Muscle layer of colon (tissue), 2 donors: ENCODE measurements around the gene TMBIM1.

ENCODE experiments used
- H3K27ac ChIP-seq: one replicate; pipeline ENCODE4 v1.7.0; 2013; ENCODE audit warnings: low read depth, mild to moderate bottlenecking, low read length, moderate library complexity
- H3K27me3 ChIP-seq, 2 donors: one replicate each; pipeline ENCODE4 v1.7.0; 2013; ENCODE audit warnings: low read length in 2 of 2, mild to moderate bottlenecking in 2 of 2; ENCODE audit not compliant: insufficient read depth in 2 of 2, control insufficient read depth in 1 of 2
- H3K36me3 ChIP-seq: one replicate; pipeline ENCODE4 v1.7.0; 2013; ENCODE audit warnings: mild to moderate bottlenecking, low read length; ENCODE audit not compliant: insufficient read depth
- H3K4me1 ChIP-seq: one replicate; pipeline ENCODE4 v1.7.0; 2013; ENCODE audit warnings: mild to moderate bottlenecking, low read length; ENCODE audit not compliant: insufficient read depth
- H3K4me3 ChIP-seq, 2 donors: one replicate each; pipeline ENCODE4 v1.7.0; 2013; ENCODE audit warnings: low read length in 2 of 2, low read depth in 1 of 2, mild to moderate bottlenecking in 1 of 2, moderate library complexity in 1 of 2
- H3K9ac ChIP-seq: one replicate; pipeline ENCODE4 v1.7.0; 2013; ENCODE audit warnings: low read length
- H3K9me3 ChIP-seq: one replicate; pipeline ENCODE4 v1.7.0; 2013; ENCODE audit warnings: mild to moderate bottlenecking, low read length
- donor health status: abdominal sarcoma.
- donor health status: Adenocarcinoma of cecum.

Gene TMBIM1

DNA sequence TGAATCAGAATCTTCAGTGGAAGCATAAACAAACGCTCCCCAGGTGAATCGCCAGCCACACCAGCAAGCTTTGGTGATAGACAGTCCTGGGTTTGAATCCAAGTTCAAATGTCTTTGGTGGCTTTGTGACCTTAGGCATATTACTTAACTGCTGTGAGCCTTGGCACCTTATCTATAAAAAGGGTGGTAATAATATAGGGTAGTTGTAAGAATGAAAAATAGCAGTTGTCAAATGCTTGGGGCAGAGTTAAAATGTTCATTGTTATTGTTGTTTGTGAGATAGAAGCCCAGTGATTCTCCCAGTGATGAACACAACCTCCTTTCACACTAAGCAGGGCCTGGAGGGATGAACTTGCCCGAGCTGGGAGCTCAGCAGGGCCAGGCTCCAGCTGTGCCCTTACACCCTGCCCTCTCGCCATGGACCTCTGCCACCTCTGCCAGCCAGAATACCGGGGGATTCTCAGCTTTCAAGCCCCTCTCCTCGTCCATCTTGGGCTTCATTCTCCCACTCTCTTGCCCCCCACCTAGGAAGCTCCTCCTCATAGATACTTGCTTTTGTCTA lies 6.1 kb upstream of the TMBIM1 start:
- no peaks in the 10 kb centered on the region for H3K36me3 ChIP-seq
- H3K9me3 ChIP-seq: no peaks in the 10 kb centered on the region
- no peaks in the 10 kb centered on the region for H3K4me1 ChIP-seq
- no peaks in the 10 kb centered on the region for H3K27me3 ChIP-seq
- no peak overlapping the region for H3K4me3 ChIP-seq
- H3K27ac ChIP-seq: no peak overlapping the region
- no peak overlapping the region for H3K9ac ChIP-seq

DNA sequence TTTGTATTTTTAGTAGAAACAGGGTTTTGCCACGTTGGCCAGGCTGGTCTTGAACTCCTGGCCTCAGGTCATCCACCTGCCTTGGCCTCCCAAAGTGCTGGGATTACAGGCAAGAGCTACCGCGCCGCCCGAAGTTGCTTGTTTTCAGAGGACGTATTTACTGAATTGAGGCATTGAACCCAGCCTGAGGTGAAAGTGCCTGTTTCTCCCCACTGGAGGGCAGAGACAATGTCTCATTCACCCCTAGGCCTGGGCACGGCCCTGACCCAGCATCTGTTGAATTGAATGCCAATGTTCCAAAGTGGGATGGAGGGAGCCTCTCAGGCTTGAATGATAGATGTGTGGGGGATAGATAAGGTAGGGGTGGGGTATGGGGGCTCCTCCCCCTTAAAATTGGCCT lies 4.5 kb upstream of the TMBIM1 start:
- Histone ChIP-seq H3K9me3 (no peaks in the 10 kb centered on the region), H3K27ac (no peak overlapping the region), H3K9ac (no peak overlapping the region), H3K4me1 (peaks cover 7% of the 10 kb centered on the region), H3K27me3 (no peaks in the 10 kb centered on the region), H3K36me3 (no peaks in the 10 kb centered on the region), H3K4me3 (no peak overlapping the region)

DNA sequence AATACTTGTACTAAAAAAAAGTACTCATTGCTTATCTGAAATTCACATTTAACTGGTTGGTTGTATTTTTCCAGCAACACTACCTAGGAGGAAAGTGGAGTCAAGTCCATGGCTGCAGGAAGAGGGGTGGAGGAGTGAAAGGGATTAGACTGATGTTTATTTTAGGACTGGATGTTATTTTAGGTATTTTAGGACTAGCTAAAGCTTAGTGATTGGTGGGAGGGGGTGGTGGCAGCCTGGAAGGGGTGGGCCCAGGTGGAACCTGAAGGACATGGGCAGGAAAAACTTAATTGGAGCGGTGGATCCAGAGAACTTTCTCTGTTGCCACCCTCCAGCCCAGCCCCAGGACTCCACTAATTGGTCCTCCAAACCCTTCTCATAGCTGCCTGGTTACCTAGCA lies 3.9 kb upstream of the TMBIM1 start:
- H3K4me1 ChIP-seq: peaks cover 11% of the 10 kb centered on the region
- no peak overlapping the region for H3K27ac ChIP-seq
- no peak overlapping the region for H3K4me3 ChIP-seq
- no peaks in the 10 kb centered on the region for H3K9me3 ChIP-seq
- H3K9ac ChIP-seq: no peak overlapping the region
- H3K36me3 ChIP-seq: no peaks in the 10 kb centered on the region
- no peaks in the 10 kb centered on the region for H3K27me3 ChIP-seq

DNA sequence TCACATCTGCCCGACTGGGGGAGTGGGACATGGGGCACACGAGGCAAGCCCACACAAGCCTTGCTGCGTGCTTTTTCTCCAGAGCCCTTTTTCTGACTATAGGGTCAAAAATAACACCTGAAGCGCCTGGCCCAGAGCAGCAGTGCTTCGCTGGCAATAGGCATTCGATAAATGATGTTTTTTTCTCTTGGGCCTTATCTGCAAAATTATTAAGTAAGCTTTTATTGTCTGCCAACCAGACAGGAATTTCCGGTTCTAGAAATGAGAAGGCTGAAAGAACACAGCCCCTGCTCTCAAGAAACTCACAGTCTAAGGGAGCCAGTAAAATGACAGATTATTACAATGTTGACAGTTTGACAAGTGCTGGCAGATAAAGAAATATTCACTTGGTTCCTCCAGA lies 2.7 kb upstream of the TMBIM1 start:
- H3K4me1 ChIP-seq: peaks cover 23% of the 10 kb centered on the region
- no peaks in the 10 kb centered on the region for H3K9me3 ChIP-seq
- no peak overlapping the region for H3K4me3 ChIP-seq
- H3K36me3 ChIP-seq: no peaks in the 10 kb centered on the region
- H3K9ac ChIP-seq: no peak overlapping the region
- no peaks in the 10 kb centered on the region for H3K27me3 ChIP-seq
- no peak overlapping the region for H3K27ac ChIP-seq

DNA sequence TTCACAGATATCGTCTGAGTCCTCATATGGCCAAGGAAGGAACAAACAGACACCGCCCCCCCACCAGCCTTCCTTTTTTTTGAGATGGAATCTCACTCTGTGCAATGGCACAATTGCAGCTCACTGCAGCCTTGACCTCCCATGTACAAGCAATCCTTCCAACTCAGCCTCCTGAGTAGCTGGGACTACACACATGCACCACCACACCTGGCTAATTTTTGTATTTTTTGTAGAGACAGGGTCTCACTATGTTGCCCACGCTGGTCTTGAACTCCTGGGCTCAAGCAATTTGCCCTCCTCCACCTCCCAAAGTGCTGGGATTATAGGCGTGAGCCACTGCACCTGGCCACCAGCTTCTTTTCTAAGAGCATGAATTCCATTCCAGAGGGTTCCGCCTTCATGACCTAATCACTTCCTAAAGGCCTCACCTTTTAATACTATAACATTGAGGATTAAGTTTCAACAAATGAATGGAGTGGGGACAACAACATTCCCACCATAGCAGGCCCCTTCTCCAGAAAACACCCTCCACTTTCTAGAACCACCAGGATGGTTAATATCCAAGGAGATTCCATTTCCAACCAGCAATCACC lies 2.2 kb upstream of the TMBIM1 start:
- H3K9ac ChIP-seq: no peak overlapping the region
- no peak overlapping the region for H3K4me3 ChIP-seq
- H3K4me1 ChIP-seq: peaks cover 28% of the 10 kb centered on the region
- no peaks in the 10 kb centered on the region for H3K9me3 ChIP-seq
- H3K36me3 ChIP-seq: no peaks in the 10 kb centered on the region
- H3K27ac ChIP-seq: no peak overlapping the region
- H3K27me3 ChIP-seq: no peaks in the 10 kb centered on the region

- H3K4me1 ChIP-seq: peaks cover 34% of the 10 kb centered on the region
These were observed 1.6 kb upstream of the TMBIM1 start for GRCh38 chr2:218293715-218294429.

DNA sequence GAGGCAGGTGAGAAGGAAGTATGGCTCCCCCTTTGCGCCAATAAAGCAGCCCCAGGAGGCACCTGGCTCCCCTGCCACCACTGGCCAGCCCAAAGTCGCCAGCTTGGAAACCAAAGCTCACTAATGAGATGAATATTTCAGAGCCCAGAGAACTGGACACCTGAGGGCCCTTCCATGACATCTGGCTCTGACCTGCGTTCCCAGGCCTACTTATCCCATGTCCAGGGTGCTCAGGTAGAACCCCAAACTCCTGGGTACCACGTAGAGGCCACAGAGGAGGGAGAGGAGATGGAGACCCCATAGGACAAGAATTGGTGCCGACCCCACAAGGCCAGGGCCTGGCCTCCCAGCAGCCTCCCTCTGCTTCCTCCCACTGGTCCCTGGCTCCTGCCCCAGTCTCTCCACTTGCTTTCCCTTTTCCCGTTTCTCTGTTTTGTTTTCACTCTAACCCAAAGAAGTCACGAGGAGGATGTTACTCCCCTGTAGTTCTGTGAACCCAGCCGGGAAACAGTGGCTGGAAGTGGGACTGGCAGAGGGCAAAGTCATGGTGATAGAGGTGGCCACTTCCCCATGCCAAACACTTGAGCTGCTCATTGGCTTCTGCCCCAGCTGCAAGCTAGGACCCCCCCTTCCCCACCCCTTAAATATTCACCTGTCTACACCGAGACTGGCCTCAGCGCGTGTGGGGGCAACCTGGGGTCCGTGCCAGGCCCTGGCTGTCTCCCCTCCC lies 820 bp downstream of the TMBIM1 start:
- Histone ChIP-seq H3K9me3 (no peaks in the 10 kb centered on the region), H3K9ac (peak overlapping the region; percentile 97), H3K4me1 (peaks cover 50% of the 10 kb centered on the region), H3K36me3 (no peaks in the 10 kb centered on the region), H3K4me3 (peak overlapping the region; percentile 84 to 91), H3K27me3 (no peaks in the 10 kb centered on the region), H3K27ac (peak overlapping the region; percentile 97)

More at GRCh38 chr2:218293715-218294429, 1.6 kb upstream of the TMBIM1 start:
- Histone ChIP-seq H3K27ac (no peak overlapping the region), H3K9ac (no peak overlapping the region), H3K4me3 (no peak overlapping the region), H3K9me3 (no peaks in the 10 kb centered on the region), H3K36me3 (no peaks in the 10 kb centered on the region), H3K27me3 (no peaks in the 10 kb centered on the region)

- Histone ChIP-seq H3K9ac (peak overlapping the region; percentile 97), H3K27ac (peak overlapping the region; percentile 97), H3K27me3 (no peaks in the 10 kb centered on the region), H3K9me3 (no peaks in the 10 kb centered on the region), H3K4me3 (peak overlapping the region; percentile 84 to 91), H3K36me3 (no peaks in the 10 kb centered on the region), H3K4me1 (peaks cover 59% of the 10 kb centered on the region)
These were observed 1.7 kb downstream of the TMBIM1 start for GRCh38 chr2:218290316-218291261.

DNA sequence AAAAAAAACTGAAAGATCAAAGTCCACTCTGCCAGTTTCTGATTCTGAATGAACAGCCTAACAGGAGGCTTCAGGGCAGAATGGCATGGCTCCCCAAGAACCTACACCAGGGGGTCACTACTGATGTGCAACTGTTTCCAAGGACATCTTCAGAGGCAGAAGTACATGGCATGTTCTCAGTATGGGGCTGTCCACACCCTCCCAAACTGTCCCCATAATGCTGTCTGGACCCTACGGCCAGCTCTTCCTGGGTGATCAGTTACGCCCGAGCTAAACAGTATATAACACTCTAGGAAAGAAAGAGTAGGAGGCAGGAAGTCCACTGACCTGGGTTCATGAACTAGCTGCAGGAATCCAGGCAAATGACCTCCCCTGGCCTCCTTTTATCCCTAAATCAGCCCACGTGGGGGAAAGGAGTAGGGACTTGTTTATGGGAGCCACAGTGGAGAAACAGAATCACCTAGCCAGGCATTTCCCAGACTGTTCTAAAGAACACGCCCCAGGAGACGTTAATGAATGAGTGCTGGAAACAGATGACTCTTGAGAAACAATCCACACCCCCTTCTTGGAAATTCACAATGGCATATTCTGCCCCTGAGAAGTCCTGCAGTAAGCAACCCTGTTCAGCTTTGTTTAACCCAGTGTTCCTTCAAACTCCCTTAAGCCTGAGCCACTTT lies 2.5 kb downstream of the TMBIM1 start:
- Histone ChIP-seq H3K27ac (peak overlapping the region; percentile 97), H3K36me3 (no peaks in the 10 kb centered on the region), H3K27me3 (no peaks in the 10 kb centered on the region), H3K4me3 (peak overlapping the region in 1 of 2 donors; percentile 84), H3K9me3 (no peaks in the 10 kb centered on the region), H3K9ac (peak overlapping the region; percentile 97), H3K4me1 (peaks cover 67% of the 10 kb centered on the region)

- Histone ChIP-seq H3K4me1 (peaks cover 89% of the 10 kb centered on the region), H3K4me3 (peak overlapping the region; percentile 33 to 71), H3K27ac (peak overlapping the region; percentile 88), H3K9me3 (no peaks in the 10 kb centered on the region), H3K36me3 (no peaks in the 10 kb centered on the region), H3K27me3 (no peaks in the 10 kb centered on the region), H3K9ac (peak overlapping the region; percentile 69)
These were observed 5.5 kb downstream of the TMBIM1 start for GRCh38 chr2:218286570-218287459.
